GM19043 (cell line): ENCODE measurements around the gene FGF12.

Source experiments
- ATAC-seq: cut with Tn5 transposase; IDR thresholded peaks from one replicate; pipeline ENCODE4 v1.9.1; 2021; ENCODE audit warnings: low read depth; ENCODE audit not compliant: unreplicated experiment

FGF12 gene

GRCh38 chr3:192514754-192515663 is 212.3 kb downstream of the FGF12 start:
- ATAC-seq, result no peak

GRCh38 chr3:192514081-192514753 is 213.1 kb downstream of the FGF12 start:
- ATAC-seq, result no peak

GRCh38 chr3:192505731-192506130 is 221.6 kb downstream of the FGF12 start:
- no peak for ATAC-seq

GRCh38 chr3:192501401-192501800 is 225.9 kb downstream of the FGF12 start:
- ATAC-seq, result no peak

GRCh38 chr3:192496905-192497587 is 230.3 kb downstream of the FGF12 start:
- no peak for ATAC-seq

GRCh38 chr3:192494174-192494573 is 233.2 kb downstream of the FGF12 start:
- peak; percentile 87 for ATAC-seq

GRCh38 chr3:192490720-192491119 is 236.6 kb downstream of the FGF12 start:
- ATAC-seq, result no peak

- no peak for ATAC-seq
These were observed 237.8 kb downstream of the FGF12 start for GRCh38 chr3:192489579-192489978.

GRCh38 chr3:192487033-192487432 is 240.3 kb downstream of the FGF12 start:
- ATAC-seq, result no peak

GRCh38 chr3:192482809-192483208 is 244.5 kb downstream of the FGF12 start:
- ATAC-seq, result no peak

GRCh38 chr3:192482391-192482790 is 244.9 kb downstream of the FGF12 start:
- no peak for ATAC-seq

- no peak for ATAC-seq
These were observed 245.7 kb downstream of the FGF12 start for GRCh38 chr3:192481638-192482037.

GRCh38 chr3:192467230-192468140 is 259.9 kb downstream of the FGF12 start:
- ATAC-seq, result peak; percentile 83

- no peak for ATAC-seq
These were observed 278.3 kb downstream of the FGF12 start for GRCh38 chr3:192449036-192449435.

- ATAC-seq, result no peak
These were observed 281.3 kb downstream of the FGF12 start for GRCh38 chr3:192445770-192446644.

GRCh38 chr3:192444791-192445106 is 282.6 kb downstream of the FGF12 start:
- ATAC-seq, result no peak

GRCh38 chr3:192444096-192444790 is 283.1 kb downstream of the FGF12 start:
- ATAC-seq, result peak; percentile 92

- ATAC-seq, result no peak
These were observed 292.1 kb downstream of the FGF12 start for GRCh38 chr3:192435241-192435640.

GRCh38 chr3:192434186-192434585 is 293.2 kb downstream of the FGF12 start:
- no peak for ATAC-seq
